ENCODE data around the gene NUAK1.
A peak's percentile ranks its signal among the peaks of the same experiment; 100 is the strongest.

NUAK1 gene

DNA sequence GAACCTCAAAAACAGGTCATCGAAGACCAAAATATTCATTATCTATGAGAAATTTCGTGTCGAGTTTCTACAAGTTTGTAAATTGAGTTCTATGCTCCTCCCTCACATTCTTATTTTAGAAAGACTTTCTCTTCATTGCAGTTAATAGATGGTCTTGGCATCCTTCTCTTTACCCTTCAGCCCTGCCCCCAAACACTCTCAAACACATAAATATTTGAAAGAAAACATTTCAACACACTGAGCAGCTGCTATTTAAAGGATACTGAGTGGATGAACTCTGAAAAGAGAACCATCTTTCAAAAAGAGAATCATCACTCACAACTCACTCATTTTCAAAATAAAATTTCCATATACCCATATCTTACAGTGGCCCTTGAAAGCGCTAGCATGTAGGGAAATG, 67.1 kb downstream of the NUAK1 start:
- DNase-seq = no peak
- intact Hi-C loops (cut with DNase I) = no loop called here

DNA sequence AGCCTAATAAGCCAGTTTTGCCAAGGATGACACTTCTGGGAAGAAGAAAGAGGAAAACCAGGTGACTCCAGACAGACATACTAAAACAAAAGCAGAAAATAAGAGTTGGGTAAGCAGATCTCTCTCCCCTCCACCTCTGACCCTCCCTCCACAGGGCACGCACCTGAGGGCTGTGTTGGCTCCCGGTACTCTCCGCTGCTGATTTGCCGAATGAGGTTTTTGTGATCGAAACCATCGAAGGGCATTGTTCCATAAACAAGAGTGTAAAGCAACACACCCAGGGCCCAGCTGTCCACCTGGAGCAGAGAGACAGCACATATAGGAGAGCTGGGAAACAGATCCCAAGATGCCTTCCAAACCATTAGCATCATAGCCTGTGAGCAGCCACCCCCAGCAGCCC, 68.1 kb downstream of the NUAK1 start:
- no peak for DNase-seq
- intact Hi-C loops (cut with DNase I) = no loop called here

DNA sequence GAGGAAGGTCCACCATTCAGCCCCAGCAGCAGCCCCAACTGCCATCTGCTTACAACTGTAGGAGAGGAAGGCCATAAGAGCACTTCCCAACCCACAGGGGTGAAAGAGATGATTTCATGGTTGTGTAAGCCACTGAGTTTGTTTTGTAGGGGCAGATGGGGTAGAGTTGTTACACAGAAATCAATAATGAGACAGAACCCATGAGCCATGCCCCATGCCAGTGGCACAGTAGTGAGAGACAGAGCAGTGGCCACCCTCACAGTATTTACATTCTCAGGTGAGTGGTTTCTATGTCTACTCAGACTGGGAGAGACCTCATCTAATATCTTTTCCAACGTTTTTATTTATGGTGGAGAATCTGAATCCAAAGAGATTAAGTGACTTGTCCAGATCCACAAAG, 68.6 kb downstream of the NUAK1 start:
- intact Hi-C loops (cut with DNase I) = no loop called here
- no peak for DNase-seq

DNA sequence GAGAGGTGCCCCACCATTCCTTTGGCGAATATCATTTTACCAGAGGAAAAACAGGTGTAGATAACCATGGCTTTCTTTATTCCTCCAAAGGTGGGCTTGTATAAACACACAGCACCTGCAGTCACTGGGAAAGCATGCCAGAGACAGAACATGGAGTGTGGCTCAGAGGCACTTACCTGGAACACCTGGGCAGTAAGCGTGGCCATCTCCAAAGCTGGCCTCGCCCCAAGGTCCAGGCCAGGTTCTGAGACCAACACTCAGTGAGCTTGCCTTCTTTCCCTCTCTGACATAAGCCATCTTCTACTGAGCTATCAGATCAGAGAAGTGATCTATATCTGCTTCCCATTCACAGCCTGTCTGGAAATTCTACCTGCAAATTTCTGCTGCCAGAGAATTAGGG, 70.5 kb downstream of the NUAK1 start:
- DNase-seq = peak in 1 of 10 donors; percentile 55
- intact Hi-C loops (cut with DNase I) = no loop called here

DNA sequence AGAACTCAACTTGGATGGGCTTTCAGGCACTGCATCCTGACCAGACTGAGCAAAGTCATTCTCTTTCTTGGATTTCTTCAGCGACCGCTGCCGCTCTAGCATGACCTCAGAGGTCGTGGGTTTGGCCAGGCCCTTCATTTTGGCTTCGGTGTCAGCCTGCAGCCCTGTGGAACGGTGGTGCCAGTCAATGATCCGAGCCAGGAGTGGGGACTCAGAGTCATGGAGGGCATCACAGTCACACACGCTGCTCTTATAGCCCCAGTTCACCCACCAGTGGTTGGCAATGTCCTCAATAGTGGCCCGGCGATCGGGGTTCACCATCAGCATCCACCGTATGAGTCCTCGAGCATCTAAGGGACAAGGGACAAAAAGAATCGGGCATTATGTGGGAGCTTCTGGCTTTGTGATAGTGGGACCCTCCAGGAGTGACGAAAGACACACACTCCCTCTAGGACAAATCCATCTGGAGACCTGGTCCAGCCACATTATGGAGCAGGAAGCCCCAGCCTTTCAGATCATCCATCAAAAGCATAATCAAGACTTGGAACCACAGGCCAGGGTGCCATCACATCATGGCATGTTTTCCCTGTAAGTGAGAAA, 71.0 kb downstream of the NUAK1 start:
- no peak for DNase-seq
- intact Hi-C loops (cut with DNase I) = no loop called here

DNA sequence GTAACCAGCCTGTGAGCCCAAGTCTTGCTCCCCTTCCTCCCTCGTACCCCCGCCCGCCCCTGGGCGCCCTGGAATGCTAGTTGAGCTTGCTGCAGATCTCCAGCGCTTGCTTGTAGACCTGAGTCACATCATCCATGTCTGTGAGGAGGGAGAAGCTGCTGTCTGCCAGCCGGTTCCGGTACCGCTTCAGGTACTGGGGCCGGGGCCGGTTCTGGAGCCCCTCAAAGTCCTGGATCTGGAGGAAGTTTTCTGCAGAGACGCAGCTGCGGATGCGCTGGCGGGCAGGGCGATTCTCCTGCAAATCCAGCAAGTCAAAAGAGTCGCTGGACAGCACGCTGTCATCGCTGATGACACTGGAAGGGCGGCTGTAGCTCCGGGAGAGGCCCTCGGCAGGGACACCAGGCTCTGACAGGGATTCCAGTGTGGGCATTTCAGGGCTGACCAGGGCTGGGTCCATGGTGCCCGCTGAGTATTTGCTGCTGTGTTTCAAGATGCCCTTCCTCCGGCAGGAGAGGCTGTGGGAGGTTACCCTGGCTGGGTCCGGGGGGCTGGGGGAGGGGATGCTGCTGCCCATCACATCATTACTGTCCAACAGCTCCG, 71.9 kb downstream of the NUAK1 start:
- DNase-seq = peak in 1 of 10 donors; percentile 78
- intact Hi-C loops (cut with DNase I) = no loop called here

DNA sequence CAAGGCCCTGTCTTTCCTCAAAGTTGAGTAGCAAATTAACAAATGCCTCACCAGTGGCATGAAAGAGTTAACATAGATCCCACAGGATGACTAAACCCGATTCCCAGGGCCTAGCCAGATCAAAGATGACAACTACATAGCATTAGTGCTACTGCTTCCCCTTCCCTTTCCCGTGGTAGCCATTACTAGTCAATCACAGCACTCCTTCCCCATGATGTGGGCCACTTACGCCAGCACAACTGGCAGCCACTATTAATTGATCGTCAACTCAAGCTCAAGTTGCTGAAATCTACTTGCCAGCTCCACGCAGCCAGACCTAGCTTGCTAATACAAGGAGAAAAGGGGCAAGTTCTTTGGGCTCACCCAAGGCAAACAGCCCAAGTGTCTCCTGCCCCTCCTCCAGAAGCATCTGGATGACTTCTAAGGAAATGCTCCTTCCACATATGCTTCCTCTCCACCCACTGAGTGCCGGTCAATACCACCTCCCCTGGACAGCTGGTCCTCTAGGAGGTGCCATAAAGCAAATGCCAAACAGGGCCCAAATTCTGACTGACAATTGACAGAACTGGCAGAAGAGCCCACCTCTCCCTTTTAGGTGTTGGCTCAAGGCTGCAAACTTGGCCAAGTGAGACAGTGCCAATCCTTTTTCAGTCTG, 72.6 kb downstream of the NUAK1 start:
- no peak for DNase-seq
- intact Hi-C loops (cut with DNase I) = no loop called here

DNA sequence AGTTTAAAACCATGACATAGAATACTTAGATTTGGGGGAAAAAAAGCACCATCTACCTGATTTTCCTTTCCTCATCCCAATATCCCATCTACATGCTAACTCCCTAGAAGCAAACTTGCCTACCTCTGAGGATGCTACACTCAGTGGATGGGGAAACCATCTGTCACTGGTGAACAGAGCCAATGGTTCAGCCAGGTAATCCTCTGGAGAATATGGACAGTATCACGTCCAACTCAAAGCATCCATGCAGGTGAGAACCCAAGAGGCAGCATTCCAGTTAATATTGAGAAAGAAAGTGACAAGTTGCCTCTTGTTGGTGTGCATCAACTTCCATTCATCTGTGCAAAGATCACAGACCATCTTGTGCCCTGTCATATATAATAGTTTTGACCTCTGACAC, 73.2 kb downstream of the NUAK1 start:
- DNase-seq = no peak
- intact Hi-C loops (cut with DNase I) = no loop called here

DNA sequence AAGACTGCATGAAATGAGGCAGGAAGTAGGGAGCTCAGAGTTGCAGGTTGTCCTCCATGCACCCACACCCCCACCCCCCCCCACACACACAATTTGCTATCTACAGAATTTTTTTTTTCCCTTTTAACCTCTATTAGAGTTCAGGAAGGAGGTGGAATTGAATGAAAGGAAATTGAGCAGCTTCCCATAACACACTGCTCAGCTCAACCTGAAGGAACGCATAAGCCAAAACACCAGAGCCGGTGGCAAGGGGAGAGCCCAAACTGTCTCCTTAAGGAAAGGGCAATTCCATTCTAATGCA, 74.1 kb downstream of the NUAK1 start:
- no peak for DNase-seq

DNA sequence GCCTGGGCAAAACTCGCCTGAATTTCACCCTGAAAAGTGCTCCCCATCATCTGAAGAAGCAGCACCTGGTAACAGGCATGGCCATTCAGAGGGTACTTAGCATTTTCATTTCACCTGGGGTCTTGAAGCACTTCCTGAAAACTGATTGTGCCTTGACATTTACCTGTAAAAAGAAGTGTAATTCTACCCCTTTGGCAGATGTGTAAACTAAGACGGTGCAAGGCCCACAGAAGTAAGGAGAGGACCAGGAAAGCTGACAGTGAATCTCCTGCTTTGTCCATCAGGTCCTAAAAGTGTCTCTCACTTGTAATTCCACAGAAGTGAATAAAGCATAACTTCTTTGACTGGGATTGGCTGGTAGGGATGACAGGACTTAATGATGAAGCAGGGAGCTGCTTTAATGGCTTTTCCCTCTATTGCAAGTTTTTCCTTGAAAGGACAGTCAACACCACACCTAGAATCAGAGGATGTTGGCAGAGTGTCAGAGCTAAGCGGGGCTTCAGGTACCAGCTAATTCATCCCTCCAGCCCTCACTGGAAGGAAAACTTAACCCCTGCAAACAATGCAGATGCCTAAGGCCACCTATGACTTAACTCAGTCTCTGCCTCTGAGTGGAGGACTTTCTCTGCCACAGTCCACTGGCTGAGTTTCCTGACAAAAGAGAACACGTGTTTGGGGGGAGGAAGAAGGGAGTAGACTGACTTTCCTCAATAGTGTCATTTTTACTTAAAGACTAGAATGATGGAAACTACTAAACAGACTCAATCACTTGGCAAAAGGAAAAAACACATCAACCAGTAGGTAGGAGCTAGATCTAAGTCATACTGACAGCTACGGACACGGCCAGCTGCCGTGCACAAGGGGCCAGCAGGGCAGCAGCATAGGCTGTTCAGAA, 74.7 kb downstream of the NUAK1 start:
- intact Hi-C loops (cut with DNase I) = no loop called here
- DNase-seq = no peak

More for the DNA sequence above, 74.1 kb downstream of the NUAK1 start:
- intact Hi-C loops (cut with DNase I) = no loop called here

DNA sequence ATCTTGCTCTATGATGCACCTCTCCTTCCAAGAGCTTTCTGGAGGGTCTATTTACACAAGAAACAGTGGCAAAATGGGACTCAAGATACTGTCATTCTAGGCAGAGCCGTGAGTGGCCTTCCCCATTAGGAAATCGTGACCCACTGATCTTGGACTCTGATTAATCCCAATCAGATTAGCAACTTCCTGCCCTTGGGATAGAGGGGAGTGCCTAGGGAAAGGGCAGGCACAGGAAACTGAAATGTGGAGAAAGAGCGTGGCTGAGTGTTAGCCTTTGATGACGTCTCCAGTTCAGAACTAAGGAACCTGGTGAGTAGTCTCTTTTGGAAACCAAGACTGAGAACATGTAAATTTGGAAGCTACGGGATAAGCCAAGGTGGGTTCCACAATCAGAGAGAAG, 76.1 kb downstream of the NUAK1 start:
- intact Hi-C loops (cut with DNase I) = no loop called here
- DNase-seq = no peak

DNA sequence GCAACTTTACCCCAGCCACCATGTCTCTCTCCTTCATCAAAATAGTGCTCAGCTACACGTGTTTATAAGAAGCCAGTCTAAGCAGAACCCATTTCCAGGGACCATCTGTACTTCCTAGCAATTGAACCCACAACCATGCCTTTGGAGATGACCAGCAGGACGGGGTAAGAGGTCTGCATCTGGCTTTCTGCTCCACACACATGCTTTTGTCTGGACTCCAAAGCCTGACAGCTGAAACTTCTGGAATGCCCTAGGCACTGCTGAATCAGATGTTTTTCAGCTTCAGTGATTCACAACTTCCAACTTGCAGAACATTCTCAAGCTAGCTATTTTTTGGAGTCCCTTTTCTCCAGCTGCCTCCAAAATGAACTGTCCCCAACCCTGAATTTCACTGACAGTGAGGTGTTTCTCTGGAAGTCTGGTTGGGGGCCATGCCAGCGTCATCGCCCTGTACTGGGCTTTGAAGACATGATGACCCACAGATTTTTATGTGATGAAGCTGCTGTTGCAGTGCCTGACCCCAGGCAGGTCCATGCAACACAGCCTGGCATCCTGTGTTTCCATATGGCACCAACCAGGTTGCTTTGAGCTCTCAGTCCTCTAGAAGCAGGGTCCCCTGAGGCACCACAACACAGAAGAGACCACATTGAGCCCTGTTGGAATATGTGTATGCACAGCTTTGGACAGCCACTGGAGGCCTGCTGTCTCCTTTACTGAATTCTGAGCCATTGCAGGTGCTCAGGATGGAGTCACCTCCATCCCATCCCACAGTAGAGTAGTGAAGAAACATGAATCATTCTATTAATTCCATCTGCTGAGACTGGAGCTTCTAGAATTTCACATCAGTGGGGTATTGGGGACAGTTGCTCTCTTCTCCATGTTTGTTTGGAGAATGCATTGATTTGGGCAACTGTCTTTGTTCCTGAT, 80.2 kb downstream of the NUAK1 start:
- intact Hi-C loops (cut with DNase I) = no loop called here
- no peak for DNase-seq

DNA sequence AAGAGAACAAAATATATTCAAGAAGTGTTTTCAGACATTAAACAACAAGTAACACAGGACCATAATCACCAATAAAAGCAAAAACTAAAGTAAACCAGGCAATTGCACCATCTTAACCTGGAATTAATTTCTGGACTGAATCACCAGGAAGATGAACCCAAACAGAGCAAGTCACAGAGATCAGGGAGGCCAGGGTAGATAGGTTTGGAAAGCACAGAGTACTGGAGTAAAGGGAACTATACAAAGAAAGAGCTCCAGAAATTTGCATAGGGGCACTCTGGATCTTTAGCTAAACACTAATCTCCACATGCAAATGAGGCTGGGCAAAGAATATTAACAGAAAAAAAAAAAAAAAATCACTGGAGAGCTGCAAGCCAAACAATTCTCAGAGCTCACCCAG, 84.7 kb downstream of the NUAK1 start:
- intact Hi-C loops (cut with DNase I) = no loop called here
- no peak for DNase-seq

DNA sequence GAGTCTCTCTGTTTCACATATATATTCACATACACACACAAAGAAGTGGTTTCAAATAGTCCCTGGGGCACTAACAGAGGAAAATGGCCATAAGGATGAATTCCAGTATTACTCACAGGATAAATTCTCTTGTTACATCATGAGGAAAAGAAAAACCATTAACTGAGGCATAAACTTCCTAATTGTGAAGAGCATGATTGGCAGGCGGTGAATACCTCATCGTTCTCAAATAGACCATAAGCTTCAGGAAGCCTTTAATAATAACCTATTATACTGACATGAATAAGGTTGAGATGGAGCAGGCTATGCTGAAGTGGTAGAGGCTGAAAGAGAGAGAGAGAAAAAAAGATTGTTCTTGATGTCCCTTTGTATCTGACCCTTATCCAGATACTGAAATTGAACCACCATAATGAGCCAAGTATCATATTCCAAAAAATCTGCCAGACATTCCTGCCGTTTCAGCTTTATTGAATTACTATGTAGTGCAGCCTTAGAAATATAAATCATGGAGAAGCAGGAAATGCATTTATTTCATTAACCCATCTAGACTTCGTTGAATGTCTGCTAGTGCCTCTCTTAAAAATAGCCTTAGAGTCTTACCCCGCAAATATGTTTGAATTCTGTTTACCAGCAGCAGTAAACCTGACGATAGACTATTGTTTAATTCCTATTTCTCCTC, 86.8 kb downstream of the NUAK1 start:
- no peak for DNase-seq
- intact Hi-C loops (cut with DNase I) = no loop called here

DNA sequence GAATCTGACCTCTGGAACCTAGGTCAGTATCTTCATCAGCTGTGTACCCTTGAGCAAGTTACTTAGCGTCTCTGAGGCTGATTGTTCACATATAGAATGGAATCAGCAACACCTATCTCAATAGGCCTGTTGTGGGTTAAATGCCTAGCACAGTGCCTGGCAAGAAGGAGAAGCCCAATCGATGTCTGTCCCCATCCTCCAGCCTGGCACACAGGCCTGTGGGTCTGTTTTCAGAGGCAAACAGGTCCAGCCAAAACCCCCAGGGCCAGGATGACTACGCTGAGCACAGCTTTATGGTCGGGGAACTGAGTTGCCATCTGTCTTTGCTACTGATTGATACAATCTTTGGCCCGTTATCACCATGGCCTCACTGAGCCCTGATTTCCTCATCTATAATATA, 89.2 kb downstream of the NUAK1 start:
- peak in 1 of 10 donors; percentile 47 for DNase-seq
- intact Hi-C loops (cut with DNase I) = no loop called here

DNA sequence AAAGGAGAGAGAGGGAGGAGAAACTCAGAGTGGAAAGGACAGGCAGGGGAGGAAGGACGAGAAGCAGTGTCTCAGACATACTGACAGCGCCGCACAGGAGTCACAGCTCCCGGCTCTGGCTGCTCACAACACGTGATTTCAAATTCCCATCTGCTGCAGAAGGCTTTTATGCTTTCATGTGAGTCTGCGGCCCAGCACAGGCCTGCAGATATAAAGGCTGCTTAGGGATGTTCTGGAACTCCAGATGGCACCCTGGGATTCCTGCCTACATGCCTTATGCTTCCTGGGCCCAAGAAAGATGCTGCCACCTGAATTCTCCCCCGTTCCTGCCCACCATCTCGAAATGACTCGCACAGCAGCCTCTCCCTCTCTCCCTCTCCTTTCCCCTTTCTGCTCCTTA, 89.6 kb downstream of the NUAK1 start:
- peak; percentile 55 to 95 (median 72) for DNase-seq

DNA sequence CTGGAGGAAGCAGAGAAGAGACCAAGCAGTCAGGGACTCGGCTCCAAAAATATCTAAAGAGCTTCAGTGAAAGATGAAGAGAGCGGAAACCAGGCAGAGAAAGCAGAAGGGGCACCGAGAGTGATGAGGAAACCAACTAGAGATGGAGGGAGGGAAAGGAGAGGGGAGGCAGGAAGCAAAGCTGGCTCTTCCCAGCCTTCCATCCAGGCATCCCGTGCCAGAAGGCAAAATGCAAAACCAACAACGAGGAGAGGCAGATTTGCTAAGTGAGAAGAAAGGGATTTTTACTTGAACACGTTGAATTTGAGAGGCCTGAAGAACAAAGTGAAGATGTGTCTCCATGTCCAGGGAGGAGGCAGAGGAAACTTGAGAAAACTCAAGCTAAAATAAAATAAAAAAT, 90.1 kb downstream of the NUAK1 start:
- intact Hi-C loops (cut with DNase I) = no loop called here
- DNase-seq = peak in 1 of 10 donors; percentile 49

More for the DNA sequence above, 89.6 kb downstream of the NUAK1 start:
- intact Hi-C loops (cut with DNase I) = no loop called here

DNA sequence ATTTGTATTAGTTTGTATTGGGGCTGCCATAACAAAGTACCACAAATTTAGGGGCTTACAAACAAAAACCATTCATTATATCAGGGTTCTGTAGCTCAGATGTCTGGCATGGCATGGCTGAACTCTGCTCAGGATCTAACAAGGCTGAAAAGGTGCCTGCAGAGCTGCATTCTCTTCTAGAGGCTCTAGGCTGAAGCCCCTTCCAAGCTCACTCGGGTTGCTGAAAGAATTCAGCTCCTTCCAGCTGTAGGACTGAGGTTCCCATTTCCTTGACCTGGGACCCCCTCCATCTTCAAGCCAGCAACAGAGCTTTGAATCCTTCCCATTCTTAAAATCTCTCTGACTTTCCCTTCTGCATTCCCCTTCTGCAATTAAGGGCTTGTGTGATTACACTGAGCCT, 90.7 kb downstream of the NUAK1 start:
- no peak for DNase-seq
- intact Hi-C loops (cut with DNase I) = no loop called here

DNA sequence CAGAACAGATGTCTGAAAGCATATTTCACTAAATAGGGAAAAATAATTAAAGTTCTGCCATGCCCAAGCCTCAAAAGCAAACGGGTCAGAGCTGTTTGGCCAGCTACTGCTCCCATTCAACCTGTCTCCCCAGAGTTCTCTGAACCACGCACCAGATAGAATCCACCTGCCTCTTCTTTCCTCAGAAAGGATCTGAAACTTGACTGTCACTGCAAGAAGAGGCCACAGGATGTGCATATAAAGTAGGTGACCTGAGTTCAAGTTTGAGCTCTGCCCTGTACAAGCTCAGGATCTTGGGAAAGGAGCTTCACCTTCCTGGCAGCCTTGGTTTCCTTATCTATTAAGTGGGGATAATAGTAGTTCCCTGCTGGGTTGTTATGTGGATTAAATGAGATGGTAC, 91.8 kb downstream of the NUAK1 start:
- intact Hi-C loops (cut with DNase I) = no loop called here
- DNase-seq = no peak

DNA sequence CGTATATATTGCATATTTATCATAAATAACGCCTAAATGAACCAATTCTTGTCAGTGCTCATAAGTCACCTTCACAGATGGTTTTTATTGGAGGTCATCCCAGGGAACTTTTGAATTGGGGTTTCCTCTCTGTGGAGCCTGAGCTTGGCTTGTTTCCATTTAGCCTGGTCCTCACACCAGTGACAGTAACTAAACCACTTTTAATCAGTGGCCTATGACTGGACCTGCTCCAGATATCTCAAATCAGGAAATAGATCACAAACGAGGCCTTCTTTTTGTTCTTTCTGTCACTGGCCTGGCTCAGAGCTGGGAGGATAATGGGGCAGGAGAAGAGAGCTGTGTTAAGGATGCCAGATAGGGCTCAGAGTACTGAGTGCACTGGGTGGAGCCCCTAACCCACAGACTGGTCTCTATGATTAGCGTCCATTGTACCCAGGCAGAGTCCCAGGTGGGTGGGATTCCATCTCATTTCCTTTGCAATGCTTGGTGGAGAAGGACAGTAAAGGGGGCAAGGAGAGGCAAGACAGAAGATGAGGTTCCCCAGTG, 92.4 kb downstream of the NUAK1 start:
- DNase-seq = no peak
- intact Hi-C loops (cut with DNase I) = no loop called here
